ENCODE results near the gene SLC29A3. TPM values are rescaled to one million over a fixed set of nuclear protein-coding genes. Genes with fewer than 3 reads are reported as not detected.

Gene SLC29A3
- polyA plus RNA-seq, 3 donors: 9.7 to 28.4 (median 16.6) TPM

GRCh38 chr10:71359364-71360046 is 40.4 kb downstream of the SLC29A3 start:
- H3K27me3 Mint-ChIP-seq (ENCODE audit: low read depth in 3 of 3): peaks cover 0 to 2% (median 1%) of the 10 kb centered on the region in 3 donors
- intact Hi-C loops (cut with micrococcal nuclease): loop anchor here in 1 of 2 donors (2.0 kb wide), 1 partner anchor 13 kb away; no protein-coding TSS in a partner anchor
- Histone ChIP-seq H3K4me2 (replicated peaks; ENCODE audit: extremely low read depth, low read length, poor library complexity, severe bottlenecking) (peak overlapping the region; percentile 58), H3K27ac (ENCODE audit: low read depth in 1 of 2, low read length in 2 of 2) (peak overlapping the region; percentile 75 to 90), H3K27me3 (ENCODE audit: control insufficient read depth in 2 of 2, insufficient read depth in 2 of 2, low read length in 2 of 2) (no peaks in the 10 kb centered on the region), H3K9me3 (replicated peaks in 1 of 2; ENCODE audit: control insufficient read depth in 1 of 2, insufficient read depth in 1 of 2, low read length in 2 of 2) (no peaks in the 10 kb centered on the region), H2AFZ (ENCODE audit: insufficient read depth, low read depth, low read length, poor library complexity, severe bottlenecking) (peak overlapping the region; percentile 69), H4K20me1 (ENCODE audit: insufficient read depth, low read length) (no peaks in the 10 kb centered on the region), H3K36me3 (replicated peaks in 1 of 2; ENCODE audit: control insufficient read depth in 1 of 2, insufficient read depth in 2 of 2, low read length in 2 of 2) (peaks cover 38 to 57% of the 10 kb centered on the region in 2 donors), H3K79me2 (ENCODE audit: insufficient read depth, low read length) (no peaks in the 10 kb centered on the region), H3K9ac (ENCODE audit: insufficient read depth, low read length, poor library complexity, severe bottlenecking) (peak overlapping the region; percentile 43), H3K4me3 (replicated peaks in 1 of 3; ENCODE audit: low read depth in 2 of 3, low read length in 3 of 3) (peak overlapping the region in 1 of 3 experiments; percentile 63), H3K4me1 (ENCODE audit: control insufficient read depth in 1 of 2, insufficient read depth in 2 of 2, low read length in 2 of 2) (peaks cover 53 to 56% of the 10 kb centered on the region in 2 donors)
- peaks cover 48% of the 10 kb centered on the region for H3K4me1 Mint-ChIP-seq
- peak overlapping the region; percentile 66 to 85 for H3K4me3 Mint-ChIP-seq
- no peak for TF ChIP-seq CTCF (IDR thresholded peaks at IDR 0.05)
- H3K36me3 Mint-ChIP-seq: peaks cover 53 to 67% of the 10 kb centered on the region in 2 donors
- peak overlapping the region; percentile 92 to 98 (median 97) for H3K27ac Mint-ChIP-seq
- 0% methylated on average over 3 of the region's 9 CpGs for WGBS (ENCODE audit: insufficient coverage)
- H3K9me3 Mint-ChIP-seq: peaks cover 0 to 4% (median 0%) of the 10 kb centered on the region in 7 donors
- DNase-seq: peak; percentile 70 to 92 (median 88)

GRCh38 chr10:71360735-71361134 is 41.7 kb downstream of the SLC29A3 start:
- peaks cover 0 to 4% (median 0%) of the 10 kb centered on the region in 7 donors for H3K9me3 Mint-ChIP-seq
- Histone ChIP-seq H2AFZ (ENCODE audit: insufficient read depth, low read depth, low read length, poor library complexity, severe bottlenecking) (no peak overlapping the region), H3K27ac (ENCODE audit: low read depth in 1 of 2, low read length in 2 of 2) (peak overlapping the region in 1 of 2 donors; percentile 90), H3K4me3 (replicated peaks in 1 of 3; ENCODE audit: low read depth in 2 of 3, low read length in 3 of 3) (no peak overlapping the region), H3K79me2 (ENCODE audit: insufficient read depth, low read length) (no peaks in the 10 kb centered on the region), H3K36me3 (replicated peaks in 1 of 2; ENCODE audit: control insufficient read depth in 1 of 2, insufficient read depth in 2 of 2, low read length in 2 of 2) (peaks cover 30 to 45% of the 10 kb centered on the region in 2 donors), H3K9ac (ENCODE audit: insufficient read depth, low read length, poor library complexity, severe bottlenecking) (no peak overlapping the region), H3K4me2 (replicated peaks; ENCODE audit: extremely low read depth, low read length, poor library complexity, severe bottlenecking) (no peak overlapping the region), H4K20me1 (ENCODE audit: insufficient read depth, low read length) (no peaks in the 10 kb centered on the region), H3K9me3 (replicated peaks in 1 of 2; ENCODE audit: control insufficient read depth in 1 of 2, insufficient read depth in 1 of 2, low read length in 2 of 2) (no peaks in the 10 kb centered on the region), H3K27me3 (ENCODE audit: control insufficient read depth in 2 of 2, insufficient read depth in 2 of 2, low read length in 2 of 2) (no peaks in the 10 kb centered on the region), H3K4me1 (ENCODE audit: control insufficient read depth in 1 of 2, insufficient read depth in 2 of 2, low read length in 2 of 2) (peaks cover 65 to 68% of the 10 kb centered on the region in 2 donors)
- H3K36me3 Mint-ChIP-seq: peaks cover 43 to 63% of the 10 kb centered on the region in 2 donors
- intact Hi-C loops (cut with micrococcal nuclease): no loop called here
- WGBS (ENCODE audit: insufficient coverage): no CpG with 5 or more reads among the region's 2 CpGs
- no peak overlapping the region for H3K4me3 Mint-ChIP-seq
- peaks cover 0 to 4% (median 1%) of the 10 kb centered on the region in 3 donors for H3K27me3 Mint-ChIP-seq (ENCODE audit: low read depth in 3 of 3)
- TF ChIP-seq CTCF (IDR thresholded peaks at IDR 0.05): no peak
- H3K4me1 Mint-ChIP-seq: peaks cover 60% of the 10 kb centered on the region
- DNase-seq: no peak
- peak overlapping the region in 3 of 7 donors; percentile 97 to 98 (median 98) for H3K27ac Mint-ChIP-seq

Data from CD14-positive monocyte (primary cell).